Colonic mucosa (tissue), 4 donors: ENCODE data around the gene SORCS1. TPM values are rescaled to one million over a fixed set of nuclear protein-coding genes. Genes with fewer than 3 reads are reported as not detected.

Source experiments
- DNase-seq: peaks from one replicate; pipeline ENCODE4 v3.0.0-alpha.2; 2020
- H3K27ac ChIP-seq: fragments of 200-600 bp; one replicate; pipeline ENCODE4 v1.8.0; 2021
- H3K27me3 ChIP-seq: fragments of 200-600 bp; one replicate; pipeline ENCODE4 v1.8.0; 2021
- H3K36me3 ChIP-seq: fragments of 200-600 bp; one replicate; pipeline ENCODE4 v1.8.0; 2021
- H3K4me1 ChIP-seq: fragments of 200-600 bp; one replicate; pipeline ENCODE4 v1.8.0; 2021; ENCODE audit warnings: mild to moderate bottlenecking
- H3K4me3 ChIP-seq: fragments of 200-600 bp; one replicate; pipeline ENCODE4 v1.8.0; 2021
- H3K9ac ChIP-seq, 2 donors: one replicate each; pipeline ENCODE4 v1.7.0; 2013; ENCODE audit warnings: control low read depth in 2 of 2, low read depth in 2 of 2, low read length in 2 of 2
- H3K9me3 ChIP-seq: fragments of 200-600 bp; one replicate; pipeline ENCODE4 v1.8.0; 2021
- intact Hi-C: fragments of 100-400 bp; cut with DNase I; formaldehyde crosslinking; loops from one replicate; pipeline ENCODE4 v1.14.1; 2022
- total RNA-seq, 2 donors: library from RNA; stranded (reverse); fragmentation: NEBNext Ultra II Directional in 1 of 2; extraction: Animal tissue kit (Norgen Biotek cat#: 25700) in 1 of 2; gene quantifications; one replicate each; pipeline ENCODE4 v1.2.1, GENCODE V29; 2021
- TF ChIP-seq, protein P1 (sequence below): fragments of 200-600 bp; IDR thresholded peaks from one replicate; pipeline ENCODE4 v1.8.0; 2022; ENCODE audit warnings: antibody characterized with exemption, mild to moderate bottlenecking
- donor health status: healthy.
- donor health status: DM: no; HTN: no; CAD: no.
- donor health status: DM: no; HTN: no; CAD: no.

The SORCS1 gene
- total RNA-seq, 2 donors from 2014 or later, result 0.40 to 1.6 TPM

DNA sequence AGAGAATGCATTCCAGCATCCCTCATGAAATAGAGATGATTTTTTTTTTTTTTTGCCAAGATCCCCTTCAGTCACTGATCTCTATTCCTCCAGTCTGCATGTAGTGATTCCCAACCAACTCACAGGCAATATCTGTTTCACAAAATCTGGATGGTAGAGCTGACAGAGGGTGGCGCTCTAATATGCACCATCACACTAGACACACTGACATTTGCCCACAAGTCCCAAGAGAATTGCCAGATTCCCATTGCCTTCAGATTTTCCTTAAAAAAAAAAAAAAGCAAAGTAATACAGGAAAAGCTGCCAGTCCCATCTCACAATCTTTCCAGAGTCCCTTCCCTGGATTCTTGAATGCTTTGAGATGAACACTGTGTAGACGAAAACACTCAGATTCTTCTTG is 301.0 kb downstream of the SORCS1 start:
- Histone ChIP-seq H3K36me3 (no peaks in the 10 kb centered on the region), H3K27ac (no peak overlapping the region), H3K27me3 (no peaks in the 10 kb centered on the region), H3K4me1 (no peaks in the 10 kb centered on the region), H3K4me3 (no peak overlapping the region), H3K9me3 (no peaks in the 10 kb centered on the region), H3K9ac (no peak overlapping the region)
- TF ChIP-seq, protein P1, sequence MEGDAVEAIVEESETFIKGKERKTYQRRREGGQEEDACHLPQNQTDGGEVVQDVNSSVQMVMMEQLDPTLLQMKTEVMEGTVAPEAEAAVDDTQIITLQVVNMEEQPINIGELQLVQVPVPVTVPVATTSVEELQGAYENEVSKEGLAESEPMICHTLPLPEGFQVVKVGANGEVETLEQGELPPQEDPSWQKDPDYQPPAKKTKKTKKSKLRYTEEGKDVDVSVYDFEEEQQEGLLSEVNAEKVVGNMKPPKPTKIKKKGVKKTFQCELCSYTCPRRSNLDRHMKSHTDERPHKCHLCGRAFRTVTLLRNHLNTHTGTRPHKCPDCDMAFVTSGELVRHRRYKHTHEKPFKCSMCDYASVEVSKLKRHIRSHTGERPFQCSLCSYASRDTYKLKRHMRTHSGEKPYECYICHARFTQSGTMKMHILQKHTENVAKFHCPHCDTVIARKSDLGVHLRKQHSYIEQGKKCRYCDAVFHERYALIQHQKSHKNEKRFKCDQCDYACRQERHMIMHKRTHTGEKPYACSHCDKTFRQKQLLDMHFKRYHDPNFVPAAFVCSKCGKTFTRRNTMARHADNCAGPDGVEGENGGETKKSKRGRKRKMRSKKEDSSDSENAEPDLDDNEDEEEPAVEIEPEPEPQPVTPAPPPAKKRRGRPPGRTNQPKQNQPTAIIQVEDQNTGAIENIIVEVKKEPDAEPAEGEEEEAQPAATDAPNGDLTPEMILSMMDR, result no peak
- intact Hi-C loops, result no loop called here
- no peak for DNase-seq

DNA sequence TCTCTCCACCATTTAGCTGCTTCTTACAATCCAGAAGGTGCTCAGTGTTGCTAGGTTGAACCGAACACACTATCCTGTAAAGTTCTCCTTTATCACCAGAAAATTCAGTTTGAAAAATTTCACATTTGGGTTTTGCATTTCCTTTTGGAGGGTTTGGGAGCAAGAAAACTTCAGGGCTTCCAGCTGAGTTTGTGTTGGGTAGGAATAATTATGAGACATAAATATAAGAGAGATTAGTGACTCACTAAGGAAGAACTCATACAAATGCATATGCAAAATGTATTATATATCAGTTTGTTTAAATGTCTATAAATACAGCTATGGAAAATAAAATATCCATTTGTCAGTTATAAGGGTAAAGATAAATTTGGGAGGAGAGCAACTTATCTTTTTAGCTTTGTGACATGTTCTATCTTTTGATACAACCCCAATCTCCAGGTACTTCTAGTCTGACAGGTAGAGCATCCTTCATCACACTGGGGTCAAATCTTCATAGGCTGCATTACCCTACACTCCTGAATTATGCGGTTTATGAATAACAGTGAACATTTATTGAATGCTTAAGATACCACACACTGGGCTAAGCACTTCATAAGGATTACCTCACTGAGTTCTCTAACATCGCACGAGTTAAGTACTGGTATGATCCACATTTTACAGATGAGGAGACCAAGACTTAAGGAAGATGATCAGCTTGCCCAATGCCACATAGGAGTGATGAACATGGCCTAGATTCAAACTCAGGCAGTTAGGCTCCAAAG is 304.4 kb downstream of the SORCS1 start:
- Histone ChIP-seq H3K27me3 (no peaks in the 10 kb centered on the region), H3K9ac (no peak overlapping the region), H3K4me1 (no peaks in the 10 kb centered on the region), H3K9me3 (no peaks in the 10 kb centered on the region), H3K27ac (no peak overlapping the region), H3K4me3 (no peak overlapping the region), H3K36me3 (no peaks in the 10 kb centered on the region)
- TF ChIP-seq, protein P1, result no peak
- intact Hi-C loops, result no loop called here
- DNase-seq, result no peak

GRCh38 chr10:106857728-106858127 is 306.8 kb downstream of the SORCS1 start:
- H3K4me1 ChIP-seq, result no peaks in the 10 kb centered on the region
- intact Hi-C loops, result no loop called here
- H3K4me3 ChIP-seq, result no peak overlapping the region
- no peaks in the 10 kb centered on the region for H3K36me3 ChIP-seq
- TF ChIP-seq, protein P1, result no peak
- no peak for DNase-seq
- no peak overlapping the region for H3K9ac ChIP-seq
- no peaks in the 10 kb centered on the region for H3K27me3 ChIP-seq
- H3K27ac ChIP-seq, result no peak overlapping the region
- H3K9me3 ChIP-seq, result no peaks in the 10 kb centered on the region

DNA sequence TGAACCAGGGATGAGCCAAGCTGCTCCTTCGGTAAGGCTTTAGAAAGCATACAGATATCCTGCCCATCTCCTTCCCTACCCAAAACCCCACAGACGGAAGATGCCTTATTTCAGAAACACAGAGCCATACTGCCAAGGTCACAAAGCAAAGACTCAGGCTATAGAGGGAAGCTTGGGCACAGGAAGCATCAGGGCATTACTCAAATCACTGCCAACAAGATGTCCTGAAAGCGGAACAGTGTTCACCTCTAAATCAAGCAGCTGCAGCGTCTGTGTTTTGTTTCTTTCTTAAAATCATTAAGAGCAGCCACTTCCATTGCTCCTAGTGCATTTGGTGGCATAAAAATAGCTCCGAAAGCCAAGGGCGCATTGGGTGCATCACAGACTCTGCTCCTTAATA is 307.3 kb downstream of the SORCS1 start:
- H3K9ac ChIP-seq, result no peak overlapping the region
- no peaks in the 10 kb centered on the region for H3K9me3 ChIP-seq
- no peaks in the 10 kb centered on the region for H3K36me3 ChIP-seq
- no peaks in the 10 kb centered on the region for H3K4me1 ChIP-seq
- no peak overlapping the region for H3K4me3 ChIP-seq
- no peak for DNase-seq
- no peak overlapping the region for H3K27ac ChIP-seq
- TF ChIP-seq, protein P1, result no peak
- H3K27me3 ChIP-seq, result no peaks in the 10 kb centered on the region
- intact Hi-C loops, result no loop called here

GRCh38 chr10:106836933-106837663 is 327.4 kb downstream of the SORCS1 start:
- Histone ChIP-seq H3K4me3 (no peak overlapping the region), H3K9ac (no peak overlapping the region), H3K27me3 (no peaks in the 10 kb centered on the region), H3K4me1 (no peaks in the 10 kb centered on the region), H3K36me3 (no peaks in the 10 kb centered on the region), H3K27ac (no peak overlapping the region), H3K9me3 (no peaks in the 10 kb centered on the region)
- intact Hi-C loops, result no loop called here
- no peak for DNase-seq
- TF ChIP-seq, protein P1, result no peak
